RPMI8226 (cell line): ENCODE measurements around the gene TIAM2.

ENCODE experiments used
- DNase-seq: peaks from one replicate; pipeline ENCODE4 v3.0.0-alpha.2; 2015

Gene TIAM2

DNA sequence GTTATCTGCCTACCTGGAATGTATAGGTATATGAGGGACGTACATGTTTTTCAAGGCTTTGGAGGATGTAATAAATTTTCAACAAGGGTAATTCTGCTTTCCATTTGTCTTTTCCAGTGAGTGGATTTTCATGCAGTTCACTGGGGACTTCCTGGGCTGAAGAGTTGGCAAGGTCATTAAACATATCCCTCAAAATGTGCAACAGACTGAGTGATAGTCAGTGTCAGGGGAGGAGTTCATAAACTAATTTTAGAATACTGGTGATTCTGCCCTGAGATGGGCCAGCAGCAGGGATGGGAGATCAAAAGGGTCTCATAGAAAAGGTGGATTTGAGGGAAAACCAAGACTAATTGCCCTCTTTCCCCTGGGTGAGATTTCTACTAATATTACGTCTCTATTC lies 146.4 kb downstream of the TIAM2 start:
- DNase-seq = no peak

- DNase-seq = no peak
Observed at GRCh38 chr6:155142168-155143028, 147.3 kb downstream of the TIAM2 start.

GRCh38 chr6:155143029-155143577 lies 148.0 kb downstream of the TIAM2 start:
- no peak for DNase-seq

- DNase-seq = no peak
Observed at GRCh38 chr6:155143578-155144106, 148.5 kb downstream of the TIAM2 start.

DNA sequence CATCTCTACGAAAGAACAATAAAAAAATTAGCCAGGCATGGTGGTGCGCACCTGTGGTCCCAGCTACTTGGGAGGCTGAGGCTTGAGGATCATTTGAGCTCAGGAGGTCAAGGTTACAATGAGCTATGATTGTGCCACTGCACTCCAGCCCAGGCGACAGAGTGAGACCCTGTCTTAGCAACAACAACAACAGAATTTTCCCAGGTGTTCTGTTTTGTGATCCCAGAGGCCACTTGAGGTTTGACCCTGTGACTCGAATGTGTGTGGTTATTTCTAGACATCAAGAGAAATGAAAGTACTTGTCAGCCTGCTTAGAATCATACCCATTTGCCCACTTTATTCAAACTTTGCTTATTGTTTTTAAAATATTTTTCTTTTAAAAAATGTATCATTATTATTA lies 151.1 kb downstream of the TIAM2 start:
- DNase-seq = no peak

DNA sequence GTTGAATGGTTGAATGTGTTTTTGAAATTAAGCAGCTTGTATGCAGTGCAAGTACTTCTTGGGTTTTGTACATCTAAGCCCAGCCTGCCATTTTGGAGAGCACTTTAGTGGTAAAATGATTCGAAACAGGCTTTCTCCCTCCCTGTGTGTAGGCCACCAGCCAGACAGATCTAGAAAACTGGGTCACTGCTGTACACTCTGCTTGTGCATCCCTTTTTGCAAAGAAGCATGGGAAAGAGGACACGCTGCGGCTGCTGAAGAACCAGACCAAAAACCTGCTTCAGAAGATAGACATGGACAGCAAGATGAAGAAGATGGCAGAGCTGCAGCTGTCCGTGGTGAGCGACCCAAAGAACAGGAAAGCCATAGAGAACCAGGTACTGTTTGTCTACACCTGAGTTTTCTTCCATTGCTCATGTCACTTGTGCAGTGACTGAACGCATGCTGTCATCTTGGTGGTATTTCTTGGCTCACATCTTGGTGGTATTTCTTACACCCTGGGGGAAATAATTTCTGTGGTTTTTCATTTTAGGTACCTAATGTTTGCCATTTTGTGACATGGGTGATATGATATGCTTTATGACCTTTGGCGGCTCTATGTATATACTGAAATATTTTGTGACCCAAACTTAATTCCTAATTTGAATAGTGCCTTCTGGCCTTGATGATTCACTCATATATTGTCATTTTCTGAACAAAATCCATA lies 153.0 kb downstream of the TIAM2 start:
- DNase-seq = no peak

DNA sequence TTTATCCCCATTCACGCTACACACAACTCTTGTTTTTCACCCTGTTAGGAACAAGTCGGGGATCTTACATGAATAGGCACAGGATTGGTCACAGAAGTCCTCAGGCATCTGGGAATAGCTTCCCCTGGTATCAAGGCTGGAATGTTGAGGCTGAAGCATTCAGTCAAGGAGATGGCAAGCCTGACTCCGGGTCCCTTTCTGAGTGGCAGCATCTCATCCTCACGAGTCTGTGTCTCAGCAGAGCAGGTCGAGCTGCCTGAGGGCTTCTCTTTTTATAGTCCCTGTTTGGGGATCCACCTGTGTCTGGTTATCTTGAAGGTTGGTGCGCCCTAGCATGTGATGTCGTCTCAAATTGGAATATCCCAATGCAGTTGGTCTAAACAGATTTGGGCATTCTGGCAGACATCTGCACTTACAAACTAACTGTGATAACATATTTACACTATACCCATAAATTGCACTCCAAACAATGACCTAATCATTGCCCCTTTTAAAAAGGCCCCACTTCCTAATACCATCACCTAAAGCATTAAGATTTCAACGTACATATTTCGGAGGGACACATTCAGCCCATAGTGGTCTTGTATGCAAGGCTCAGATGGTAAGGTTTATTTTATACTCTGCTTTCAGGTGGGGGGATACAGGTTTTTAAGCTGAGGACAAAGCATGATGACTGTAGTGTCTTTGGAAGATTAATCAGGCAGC lies 156.0 kb downstream of the TIAM2 start:
- no peak for DNase-seq

DNA sequence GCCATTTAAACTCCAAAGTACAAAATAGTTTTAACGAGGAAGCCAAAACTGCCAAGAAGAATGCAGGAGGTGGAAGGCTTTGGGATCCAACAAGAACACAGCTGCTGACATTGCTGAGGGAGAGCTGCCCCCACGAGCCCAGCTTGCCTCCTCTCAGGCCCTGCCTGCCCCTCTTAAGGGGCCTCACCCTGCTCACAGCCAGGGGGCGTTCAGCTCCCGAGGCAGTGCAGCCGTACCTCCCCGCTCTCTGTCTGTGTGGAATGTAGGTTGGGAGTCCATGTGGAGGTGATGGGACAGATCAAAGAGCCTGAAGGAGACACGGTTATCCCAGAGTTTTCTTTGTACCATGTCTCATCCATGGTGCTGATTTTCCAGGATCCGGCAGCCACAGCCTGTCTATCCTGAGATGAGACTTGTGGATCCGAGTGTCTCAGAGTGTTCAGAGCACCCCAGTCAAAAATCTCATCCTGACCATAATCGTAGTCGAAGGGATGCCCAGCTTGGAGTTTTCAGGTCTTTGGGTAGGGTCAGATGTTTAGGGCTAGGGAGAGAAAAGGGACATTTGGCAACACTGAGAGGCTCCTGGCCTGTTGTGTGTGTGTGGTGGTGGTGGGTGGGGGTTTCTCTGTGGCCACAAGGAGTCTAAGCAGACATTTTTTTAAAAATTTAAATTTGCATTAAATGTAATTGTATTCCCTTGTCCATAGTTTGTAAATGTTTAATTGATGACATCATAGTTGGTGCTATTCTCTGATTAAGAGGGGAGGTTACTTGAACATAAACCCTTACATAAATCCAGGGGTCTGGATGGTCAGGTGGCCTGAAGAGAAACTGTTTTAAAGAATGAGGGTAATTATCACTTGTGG lies 157.3 kb downstream of the TIAM2 start:
- no peak for DNase-seq

GRCh38 chr6:155154158-155154830 lies 159.2 kb downstream of the TIAM2 start:
- DNase-seq = no peak

DNA sequence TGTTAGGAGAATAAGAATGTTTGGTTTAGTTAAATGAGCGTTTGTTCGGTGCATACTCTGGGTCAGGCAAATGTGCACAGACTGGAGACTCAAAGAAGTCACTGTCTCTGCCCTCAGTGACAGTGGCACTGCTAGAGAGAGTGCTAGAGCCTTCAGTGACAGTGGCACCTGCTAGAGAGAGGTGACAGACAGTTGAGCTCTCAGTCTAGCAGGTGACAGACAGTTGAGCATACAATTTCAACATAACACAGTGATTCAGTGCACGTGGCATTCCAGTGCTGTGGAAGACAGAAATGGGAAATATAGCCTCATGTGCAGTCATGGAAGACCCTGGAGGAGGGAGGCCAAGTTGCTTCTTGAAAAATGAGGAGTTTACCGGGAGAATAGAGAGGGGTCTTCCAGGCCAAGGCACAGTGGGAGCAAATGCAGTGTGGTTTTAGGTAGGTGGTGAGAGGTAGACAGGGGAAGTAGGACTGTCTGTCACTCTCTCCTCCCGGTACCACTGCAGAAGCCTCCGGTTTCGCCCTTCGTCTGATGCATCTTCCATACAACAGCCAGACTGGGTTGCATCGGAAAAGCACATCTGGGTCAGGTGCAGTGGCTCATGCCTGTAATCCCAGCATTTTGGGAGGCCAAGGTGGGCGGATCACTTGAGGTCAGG lies 160.8 kb downstream of the TIAM2 start:
- DNase-seq = no peak

GRCh38 chr6:155157101-155157500 lies 162.0 kb downstream of the TIAM2 start:
- no peak for DNase-seq

- DNase-seq = no peak
Observed at GRCh38 chr6:155158030-155158843, 163.1 kb downstream of the TIAM2 start.

- DNase-seq = no peak
Observed at GRCh38 chr6:155162682-155163081, 167.6 kb downstream of the TIAM2 start.

GRCh38 chr6:155163601-155164000 lies 168.5 kb downstream of the TIAM2 start:
- DNase-seq = no peak

DNA sequence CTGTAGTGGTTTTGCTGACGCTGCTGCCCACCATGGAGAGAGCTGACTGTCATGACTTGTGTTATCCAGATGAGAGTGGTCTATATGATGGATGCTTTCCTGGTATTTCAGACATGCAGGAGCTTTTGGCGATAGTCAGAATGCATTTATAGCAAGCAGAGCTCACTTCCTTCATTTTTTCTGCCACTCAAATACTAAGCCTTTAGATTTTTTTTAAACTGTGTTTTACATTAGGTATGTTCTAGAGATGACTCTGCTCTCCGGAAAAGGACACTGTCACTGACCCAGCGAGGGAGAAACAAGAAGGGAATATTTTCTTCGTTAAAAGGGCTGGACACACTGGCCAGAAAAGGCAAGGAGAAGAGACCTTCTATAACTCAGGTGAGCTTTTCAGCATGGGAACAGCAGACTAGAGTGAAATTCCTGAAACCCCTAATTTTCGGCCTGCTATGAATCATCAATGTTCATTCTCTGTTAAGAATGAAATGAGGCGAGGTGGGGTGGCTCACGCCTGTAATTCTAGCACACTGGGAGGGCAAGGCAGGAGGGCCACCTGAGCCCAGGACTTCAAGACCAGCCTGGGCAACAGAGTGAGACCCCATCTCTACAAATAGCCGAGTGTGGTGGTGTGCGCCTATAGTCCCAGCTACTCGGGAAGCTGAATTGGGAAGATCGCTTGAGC lies 170.1 kb downstream of the TIAM2 start:
- DNase-seq = no peak

GRCh38 chr6:155170519-155170918 lies 175.4 kb downstream of the TIAM2 start:
- DNase-seq = no peak

DNA sequence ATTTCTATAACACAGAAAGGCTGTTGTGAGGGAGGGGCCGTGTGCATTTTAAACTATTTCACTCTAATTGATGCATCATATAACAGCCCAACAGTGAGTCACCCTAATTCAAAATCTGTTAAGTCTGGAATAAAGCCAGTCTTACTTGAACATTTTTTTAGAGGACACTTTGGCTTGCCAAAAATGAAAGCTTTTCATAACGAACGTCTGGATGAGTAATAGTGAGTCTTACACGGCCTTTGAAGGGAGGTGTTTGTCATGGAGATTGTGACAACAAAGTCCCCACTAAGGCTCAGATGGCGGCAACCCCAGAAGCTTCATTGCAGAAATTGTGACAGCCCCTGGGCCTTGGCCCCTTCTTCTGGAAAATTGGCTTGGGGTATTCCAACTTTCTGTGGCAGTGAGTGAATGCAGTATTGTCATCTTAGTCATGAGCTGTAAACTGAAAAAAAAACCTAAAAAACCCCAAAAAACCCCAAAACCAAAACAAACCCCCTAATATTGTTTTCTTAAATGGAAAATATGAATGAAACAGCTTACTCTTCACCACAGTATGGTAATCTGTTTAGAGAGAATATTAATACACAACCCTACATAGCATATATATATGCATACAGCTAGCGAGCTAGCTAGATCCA lies 176.1 kb downstream of the TIAM2 start:
- DNase-seq = no peak

DNA sequence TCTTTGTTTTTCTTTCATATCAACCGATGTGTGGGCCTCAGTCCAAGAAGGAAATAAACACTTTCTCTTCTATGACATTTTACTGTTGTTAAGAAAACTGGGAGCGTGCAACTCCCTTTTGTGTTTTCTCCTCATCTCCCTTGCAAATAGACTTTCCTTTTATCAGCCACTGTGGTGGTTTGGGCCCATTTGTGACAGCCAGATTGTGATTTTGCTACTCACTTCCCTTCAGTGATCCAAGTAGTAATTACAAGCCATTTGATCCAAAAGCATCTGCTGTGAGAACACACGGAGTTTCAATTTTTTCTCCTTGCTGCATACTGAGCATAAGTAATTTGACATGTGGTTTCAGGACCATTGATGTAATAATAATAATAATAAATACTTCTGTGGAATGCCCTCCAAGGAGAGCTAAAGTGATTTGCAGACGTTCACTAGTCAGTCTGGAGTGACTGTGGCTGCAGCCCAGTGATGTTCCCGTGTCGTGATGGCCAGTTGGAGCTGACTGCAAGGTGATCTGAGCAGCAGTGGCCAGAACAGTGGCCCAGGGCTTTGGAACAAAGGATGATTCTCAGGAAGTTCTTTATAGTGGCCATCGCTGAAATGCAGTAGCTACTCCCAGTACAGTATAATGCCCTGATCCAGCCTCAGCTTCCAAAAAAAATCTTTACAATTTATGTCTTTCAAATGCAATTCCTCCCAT lies 176.8 kb downstream of the TIAM2 start:
- DNase-seq = no peak
